Retinal pigment epithelial cell (primary cell): ENCODE measurements around the gene LCOR.

ENCODE experiments used
- DNase-seq: peaks from one replicate; pipeline ENCODE4 v3.0.0-alpha.2; 2010; ENCODE audit warnings: low read depth
- H3K4me3 ChIP-seq: 2 replicates; pipeline ENCODE4 v1.5.1; 2011; ENCODE audit warnings: mild to moderate bottlenecking, low read length, control low read depth, moderate library complexity
- TF ChIP-seq, protein P1 (sequence below): conservative IDR thresholded peaks from 2 replicates; pipeline ENCODE4 v1.5.1; 2011; ENCODE audit warnings: low read depth, low read length, control low read depth, inconsistent platforms

The LCOR gene

DNA sequence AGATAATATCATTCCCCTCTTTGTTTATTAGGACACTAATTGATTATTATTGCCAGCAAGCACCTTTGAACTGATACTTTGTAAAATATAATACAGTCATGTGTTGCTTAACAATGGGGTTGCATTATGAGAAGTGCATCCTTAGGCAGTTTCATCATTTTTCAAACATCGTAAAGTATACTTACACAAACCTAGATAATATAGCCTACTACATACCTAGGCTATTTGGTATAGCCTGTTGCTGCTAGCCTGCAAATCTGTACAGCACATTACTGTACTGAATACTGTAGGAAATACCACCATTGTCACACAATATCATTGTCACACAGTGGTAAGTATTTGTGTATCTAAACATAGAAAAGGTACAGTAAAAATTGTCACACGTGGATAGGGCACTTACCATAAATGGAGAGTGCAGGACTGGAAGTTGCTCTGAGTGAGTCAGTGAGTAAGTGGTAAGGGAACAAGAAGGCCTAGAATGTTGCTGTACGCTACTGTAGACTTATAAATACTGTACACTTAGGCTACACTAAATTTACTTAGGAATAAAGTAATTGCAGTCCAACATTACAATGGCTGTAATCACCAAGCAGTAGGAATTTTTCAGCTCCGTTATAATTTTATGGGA lies 70.7 kb downstream of the LCOR start:
- no peak overlapping the region for H3K4me3 ChIP-seq
- TF ChIP-seq, protein P1, sequence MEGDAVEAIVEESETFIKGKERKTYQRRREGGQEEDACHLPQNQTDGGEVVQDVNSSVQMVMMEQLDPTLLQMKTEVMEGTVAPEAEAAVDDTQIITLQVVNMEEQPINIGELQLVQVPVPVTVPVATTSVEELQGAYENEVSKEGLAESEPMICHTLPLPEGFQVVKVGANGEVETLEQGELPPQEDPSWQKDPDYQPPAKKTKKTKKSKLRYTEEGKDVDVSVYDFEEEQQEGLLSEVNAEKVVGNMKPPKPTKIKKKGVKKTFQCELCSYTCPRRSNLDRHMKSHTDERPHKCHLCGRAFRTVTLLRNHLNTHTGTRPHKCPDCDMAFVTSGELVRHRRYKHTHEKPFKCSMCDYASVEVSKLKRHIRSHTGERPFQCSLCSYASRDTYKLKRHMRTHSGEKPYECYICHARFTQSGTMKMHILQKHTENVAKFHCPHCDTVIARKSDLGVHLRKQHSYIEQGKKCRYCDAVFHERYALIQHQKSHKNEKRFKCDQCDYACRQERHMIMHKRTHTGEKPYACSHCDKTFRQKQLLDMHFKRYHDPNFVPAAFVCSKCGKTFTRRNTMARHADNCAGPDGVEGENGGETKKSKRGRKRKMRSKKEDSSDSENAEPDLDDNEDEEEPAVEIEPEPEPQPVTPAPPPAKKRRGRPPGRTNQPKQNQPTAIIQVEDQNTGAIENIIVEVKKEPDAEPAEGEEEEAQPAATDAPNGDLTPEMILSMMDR: no peak

DNA sequence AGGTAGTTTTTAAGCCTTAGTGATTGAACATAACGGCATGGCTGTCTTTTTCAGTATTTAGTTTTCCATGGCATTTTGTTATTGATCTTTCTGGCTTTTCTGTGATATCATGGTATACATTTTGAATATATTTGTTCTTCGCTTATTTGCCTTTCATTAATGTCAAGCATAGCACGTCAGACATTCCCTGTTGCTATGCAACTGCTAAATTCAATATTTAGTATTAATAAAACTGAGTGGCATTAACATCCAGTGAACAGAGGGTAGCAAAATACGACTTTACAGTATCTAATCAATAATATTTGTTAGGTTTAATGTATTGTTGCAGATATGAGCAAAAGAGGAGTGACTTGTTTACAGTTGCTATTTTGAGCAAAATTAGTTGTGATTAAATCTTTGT lies 72.5 kb downstream of the LCOR start:
- TF ChIP-seq, protein P1: no peak
- H3K4me3 ChIP-seq: no peak overlapping the region
- DNase-seq: no peak

More for the DNA sequence above, 70.7 kb downstream of the LCOR start:
- no peak for DNase-seq

DNA sequence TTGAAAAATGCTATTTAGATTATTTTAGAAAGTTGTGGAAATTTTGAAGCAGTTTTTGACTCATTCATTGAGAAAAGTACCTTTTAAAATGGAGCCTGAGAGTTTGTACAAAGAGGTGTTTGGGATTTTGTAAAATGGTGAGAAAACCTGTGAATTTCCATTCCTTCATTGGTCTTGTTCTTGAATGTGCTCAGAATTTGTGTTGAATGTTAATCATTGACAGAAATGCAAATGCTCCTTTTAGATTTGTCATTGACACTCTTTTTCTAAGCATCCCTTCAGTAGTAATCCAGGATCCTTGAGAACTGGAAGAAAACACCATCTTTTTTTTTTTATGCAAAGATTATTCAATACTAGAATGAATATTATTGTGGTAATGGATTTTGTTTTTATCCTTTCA lies 74.8 kb downstream of the LCOR start:
- DNase-seq: no peak
- TF ChIP-seq, protein P1: no peak
- H3K4me3 ChIP-seq: no peak overlapping the region

GRCh38 chr10:96910488-96911395 lies 78.6 kb downstream of the LCOR start:
- H3K4me3 ChIP-seq: no peak overlapping the region
- DNase-seq: no peak
- TF ChIP-seq, protein P1: peak; percentile 71

DNA sequence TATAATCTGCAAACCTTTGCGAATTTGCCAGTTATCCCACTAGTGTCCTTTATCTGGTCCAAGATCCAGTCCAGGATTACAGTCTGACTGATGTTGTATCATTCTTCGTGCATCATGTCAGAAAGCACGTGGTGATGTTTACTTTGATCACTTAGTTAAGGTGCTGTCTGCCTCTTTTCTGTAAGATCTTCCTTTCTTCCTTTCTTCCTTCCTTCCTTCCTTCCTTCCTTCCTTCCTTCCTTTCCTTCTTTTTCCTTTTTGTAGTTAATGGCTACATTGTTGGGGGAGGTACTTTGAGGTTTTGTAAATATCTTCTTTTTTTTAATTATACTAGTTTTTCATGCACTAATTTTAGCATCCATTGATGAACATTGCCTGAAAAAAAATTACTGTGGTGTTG lies 80.3 kb downstream of the LCOR start:
- TF ChIP-seq, protein P1: no peak
- H3K4me3 ChIP-seq: no peak overlapping the region
- DNase-seq: no peak

- no peak overlapping the region for H3K4me3 ChIP-seq
- no peak for DNase-seq
- TF ChIP-seq, protein P1: no peak
Measured at GRCh38 chr10:96913906-96914305, 81.8 kb downstream of the LCOR start.

DNA sequence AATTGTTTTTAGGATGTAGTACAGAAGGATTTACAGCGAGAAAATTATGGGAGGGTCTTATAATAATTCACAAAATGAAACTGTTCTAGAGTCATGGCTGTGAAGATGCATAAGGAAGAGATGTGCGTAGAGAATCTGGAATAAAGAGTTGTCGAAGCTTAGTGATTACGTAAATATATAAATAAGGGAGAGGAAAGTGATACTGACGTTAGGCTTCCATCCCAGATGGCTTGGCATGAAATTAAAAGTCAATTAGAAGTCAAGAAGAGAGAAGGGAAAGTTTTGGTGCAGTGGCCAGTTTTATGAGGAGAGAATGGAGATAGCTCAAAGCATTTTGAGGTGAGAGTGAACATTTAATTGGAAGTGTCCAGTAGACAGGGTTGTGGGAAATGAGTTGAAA lies 85.5 kb downstream of the LCOR start:
- TF ChIP-seq, protein P1: no peak
- no peak for DNase-seq
- H3K4me3 ChIP-seq: no peak overlapping the region
